ENCODE results near the gene COG5.

Gene COG5

GRCh38 chr7:107596881-107597581, 33.3 kb upstream of the COG5 start:
- no peaks in the 10 kb centered on the region for H3K9me3 ChIP-seq (ENCODE audit: control insufficient read depth, low read length)
- peaks cover 6% of the 10 kb centered on the region for H3K36me3 ChIP-seq (ENCODE audit: control insufficient read depth, insufficient read depth, low read length)
- H3K4me1 ChIP-seq (ENCODE audit: control insufficient read depth, insufficient read depth, low read length), result no peaks in the 10 kb centered on the region
- H3K27ac ChIP-seq (ENCODE audit: insufficient read depth, low read depth, low read length, poor library complexity, severe bottlenecking), result peak overlapping the region; percentile 11
- H3K4me3 ChIP-seq (ENCODE audit: insufficient read depth, low read depth, low read length), result no peak overlapping the region
- H3K27me3 ChIP-seq (ENCODE audit: control insufficient read depth, insufficient read depth, low read length, poor library complexity, severe bottlenecking), result no peaks in the 10 kb centered on the region
- WGBS, 2 experiments, result 87 to 93% methylated on average over 4 to 5 of the region's 5 CpGs

GRCh38 chr7:107594961-107595737, 31.4 kb upstream of the COG5 start:
- Histone ChIP-seq H3K4me3 (ENCODE audit: insufficient read depth, low read depth, low read length) (no peak overlapping the region), H3K27ac (ENCODE audit: insufficient read depth, low read depth, low read length, poor library complexity, severe bottlenecking) (no peak overlapping the region), H3K27me3 (ENCODE audit: control insufficient read depth, insufficient read depth, low read length, poor library complexity, severe bottlenecking) (no peaks in the 10 kb centered on the region), H3K36me3 (ENCODE audit: control insufficient read depth, insufficient read depth, low read length) (peaks cover 6% of the 10 kb centered on the region), H3K4me1 (ENCODE audit: control insufficient read depth, insufficient read depth, low read length) (no peaks in the 10 kb centered on the region), H3K9me3 (ENCODE audit: control insufficient read depth, low read length) (no peaks in the 10 kb centered on the region)
- WGBS, 2 experiments, result 95 to 97% methylated on average over 3 to 4 of the region's 4 CpGs

DNA sequence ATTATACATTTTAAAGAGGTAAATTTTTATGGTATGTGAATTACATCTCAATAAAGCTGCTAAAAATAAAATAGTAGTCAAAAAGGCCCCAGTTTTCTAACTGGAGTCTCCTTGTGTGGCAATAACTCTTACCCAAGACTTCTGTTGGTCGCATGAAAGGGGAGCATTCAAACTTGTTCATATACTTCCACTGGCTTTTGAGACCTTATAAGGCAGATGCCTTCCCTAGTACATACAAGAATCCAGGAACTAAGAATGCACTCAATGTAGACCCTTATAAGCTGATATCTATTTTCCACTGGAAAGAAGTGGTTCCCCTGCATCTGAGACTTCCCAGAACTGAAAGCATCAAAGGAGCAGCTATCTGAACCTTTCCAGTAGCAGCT, 29.3 kb upstream of the COG5 start:
- H3K27me3 ChIP-seq (ENCODE audit: control insufficient read depth, insufficient read depth, low read length, poor library complexity, severe bottlenecking), result no peaks in the 10 kb centered on the region
- H3K4me1 ChIP-seq (ENCODE audit: control insufficient read depth, insufficient read depth, low read length), result no peaks in the 10 kb centered on the region
- no peaks in the 10 kb centered on the region for H3K9me3 ChIP-seq (ENCODE audit: control insufficient read depth, low read length)
- H3K4me3 ChIP-seq (ENCODE audit: insufficient read depth, low read depth, low read length), result no peak overlapping the region
- H3K27ac ChIP-seq (ENCODE audit: insufficient read depth, low read depth, low read length, poor library complexity, severe bottlenecking), result no peak overlapping the region
- WGBS, 2 experiments, result 91 to 100% methylated on average over 1 of the region's 1 CpG
- H3K36me3 ChIP-seq (ENCODE audit: control insufficient read depth, insufficient read depth, low read length), result peaks cover 6% of the 10 kb centered on the region

GRCh38 chr7:107592361-107593024, 28.8 kb upstream of the COG5 start:
- Histone ChIP-seq H3K27me3 (ENCODE audit: control insufficient read depth, insufficient read depth, low read length, poor library complexity, severe bottlenecking) (no peaks in the 10 kb centered on the region), H3K4me3 (ENCODE audit: insufficient read depth, low read depth, low read length) (no peak overlapping the region), H3K4me1 (ENCODE audit: control insufficient read depth, insufficient read depth, low read length) (no peaks in the 10 kb centered on the region), H3K9me3 (ENCODE audit: control insufficient read depth, low read length) (no peaks in the 10 kb centered on the region), H3K27ac (ENCODE audit: insufficient read depth, low read depth, low read length, poor library complexity, severe bottlenecking) (no peak overlapping the region), H3K36me3 (ENCODE audit: control insufficient read depth, insufficient read depth, low read length) (peaks cover 6% of the 10 kb centered on the region)
- WGBS, 2 experiments, result 95 to 96% methylated on average over 5 of the region's 5 CpGs

DNA sequence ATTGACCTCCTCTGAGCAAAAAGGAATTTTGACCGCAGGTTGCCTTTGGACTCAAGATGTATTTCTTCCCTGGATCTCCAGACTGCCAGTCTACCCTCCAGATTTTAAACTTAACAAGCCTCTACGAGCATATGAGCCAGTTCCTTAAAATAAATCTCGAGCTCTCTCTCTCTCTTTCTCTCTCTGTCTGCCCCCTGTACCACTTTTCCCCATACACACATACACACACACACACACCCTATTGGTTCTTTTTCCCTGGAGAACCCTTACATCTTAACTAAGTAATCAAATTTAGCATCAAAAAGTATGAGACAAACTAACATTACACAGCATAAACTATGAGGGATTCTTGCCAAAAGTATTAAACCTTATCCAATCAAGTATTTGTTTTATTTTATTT, 27.7 kb upstream of the COG5 start:
- no peaks in the 10 kb centered on the region for H3K27me3 ChIP-seq (ENCODE audit: control insufficient read depth, insufficient read depth, low read length, poor library complexity, severe bottlenecking)
- H3K27ac ChIP-seq (ENCODE audit: insufficient read depth, low read depth, low read length, poor library complexity, severe bottlenecking), result no peak overlapping the region
- H3K36me3 ChIP-seq (ENCODE audit: control insufficient read depth, insufficient read depth, low read length), result peaks cover 6% of the 10 kb centered on the region
- H3K9me3 ChIP-seq (ENCODE audit: control insufficient read depth, low read length), result no peaks in the 10 kb centered on the region
- WGBS, 2 experiments, result 92 to 93% methylated on average over 3 of the region's 3 CpGs
- no peak overlapping the region for H3K4me3 ChIP-seq (ENCODE audit: insufficient read depth, low read depth, low read length)
- no peaks in the 10 kb centered on the region for H3K4me1 ChIP-seq (ENCODE audit: control insufficient read depth, insufficient read depth, low read length)

DNA sequence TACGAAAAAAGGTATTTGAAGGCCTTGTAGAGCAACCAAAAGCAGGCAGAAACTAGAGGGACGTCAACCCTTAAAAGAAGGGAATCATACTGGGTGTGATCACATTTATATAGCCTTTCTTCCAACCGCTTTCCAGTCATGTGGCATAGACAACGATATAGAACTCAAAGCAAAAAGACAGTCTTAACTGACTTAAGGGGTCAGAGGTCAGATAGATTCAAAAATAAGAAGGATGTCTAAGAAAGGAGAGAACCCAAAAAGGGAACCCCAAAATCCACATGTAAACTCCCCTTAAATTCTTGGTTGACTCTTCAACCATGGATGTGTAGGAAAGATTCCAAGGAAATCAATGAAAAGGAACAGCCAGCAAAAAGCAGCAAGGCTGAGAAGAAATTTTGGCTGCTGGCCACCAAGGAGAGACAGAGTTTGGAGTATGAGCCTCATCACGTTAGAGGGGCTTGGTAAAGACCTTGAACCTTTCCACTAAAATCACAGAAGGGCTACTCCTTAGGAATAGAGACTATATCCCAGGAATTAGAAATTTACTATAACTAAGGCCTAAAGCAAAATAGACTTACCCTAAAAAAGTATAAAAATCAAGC, 24.9 kb upstream of the COG5 start:
- H3K4me1 ChIP-seq (ENCODE audit: control insufficient read depth, insufficient read depth, low read length), result no peaks in the 10 kb centered on the region
- no peak overlapping the region for H3K4me3 ChIP-seq (ENCODE audit: insufficient read depth, low read depth, low read length)
- H3K27me3 ChIP-seq (ENCODE audit: control insufficient read depth, insufficient read depth, low read length, poor library complexity, severe bottlenecking), result no peaks in the 10 kb centered on the region
- peaks cover 6% of the 10 kb centered on the region for H3K36me3 ChIP-seq (ENCODE audit: control insufficient read depth, insufficient read depth, low read length)
- no peaks in the 10 kb centered on the region for H3K9me3 ChIP-seq (ENCODE audit: control insufficient read depth, low read length)
- WGBS, 2 experiments, result 92 to 95% methylated on average over 5 of the region's 5 CpGs
- no peak overlapping the region for H3K27ac ChIP-seq (ENCODE audit: insufficient read depth, low read depth, low read length, poor library complexity, severe bottlenecking)

DNA sequence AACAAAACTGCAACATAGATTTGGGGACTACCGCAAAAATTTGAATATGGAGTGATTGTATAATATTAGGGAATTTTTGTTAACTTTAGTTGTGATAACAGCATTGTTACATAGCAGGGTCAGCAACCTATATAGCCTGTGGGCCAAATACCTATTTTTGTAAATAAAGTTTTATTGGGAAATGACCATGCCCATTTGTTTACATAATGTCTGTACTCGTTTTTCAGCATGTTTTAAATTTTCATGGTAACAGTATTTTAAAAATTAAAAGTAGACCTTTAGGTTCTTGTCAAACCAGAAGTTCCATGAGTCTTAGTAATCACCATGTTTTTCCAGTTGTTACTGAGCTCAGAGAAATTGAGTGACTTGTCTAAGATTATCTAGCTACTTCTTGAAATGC, 21.0 kb upstream of the COG5 start:
- Histone ChIP-seq H3K4me1 (ENCODE audit: control insufficient read depth, insufficient read depth, low read length) (no peaks in the 10 kb centered on the region), H3K27ac (ENCODE audit: insufficient read depth, low read depth, low read length, poor library complexity, severe bottlenecking) (no peak overlapping the region), H3K9me3 (ENCODE audit: control insufficient read depth, low read length) (no peaks in the 10 kb centered on the region), H3K4me3 (ENCODE audit: insufficient read depth, low read depth, low read length) (no peak overlapping the region), H3K36me3 (ENCODE audit: control insufficient read depth, insufficient read depth, low read length) (peaks cover 6% of the 10 kb centered on the region), H3K27me3 (ENCODE audit: control insufficient read depth, insufficient read depth, low read length, poor library complexity, severe bottlenecking) (no peaks in the 10 kb centered on the region)
- WGBS, 2 experiments, result 81 to 92% methylated on average over 2 of the region's 2 CpGs

DNA sequence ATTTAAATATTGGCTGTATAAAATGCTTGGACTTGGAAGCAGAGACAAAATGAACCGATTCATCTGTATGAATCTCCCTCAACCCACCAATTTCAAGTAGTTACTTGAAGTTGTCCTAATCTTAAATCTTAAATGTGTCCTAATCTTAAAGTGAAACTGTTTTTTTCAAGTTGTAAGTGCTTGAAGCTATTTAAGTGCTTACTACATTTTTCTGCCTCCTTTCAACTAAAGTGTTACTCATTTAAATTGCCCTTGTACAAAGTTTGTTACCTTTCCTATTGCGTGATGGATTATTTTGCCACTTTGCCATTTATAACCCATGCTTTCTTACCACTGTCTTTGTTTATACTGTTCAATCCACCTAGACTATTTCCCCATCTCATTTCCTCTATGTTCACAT, 19.2 kb upstream of the COG5 start:
- H3K36me3 ChIP-seq (ENCODE audit: control insufficient read depth, insufficient read depth, low read length), result peaks cover 6% of the 10 kb centered on the region
- no peak overlapping the region for H3K4me3 ChIP-seq (ENCODE audit: insufficient read depth, low read depth, low read length)
- H3K27ac ChIP-seq (ENCODE audit: insufficient read depth, low read depth, low read length, poor library complexity, severe bottlenecking), result no peak overlapping the region
- H3K27me3 ChIP-seq (ENCODE audit: control insufficient read depth, insufficient read depth, low read length, poor library complexity, severe bottlenecking), result no peaks in the 10 kb centered on the region
- no peaks in the 10 kb centered on the region for H3K9me3 ChIP-seq (ENCODE audit: control insufficient read depth, low read length)
- H3K4me1 ChIP-seq (ENCODE audit: control insufficient read depth, insufficient read depth, low read length), result no peaks in the 10 kb centered on the region
- WGBS, 2 experiments, result 100% methylated on average over 1 to 2 of the region's 2 CpGs

DNA sequence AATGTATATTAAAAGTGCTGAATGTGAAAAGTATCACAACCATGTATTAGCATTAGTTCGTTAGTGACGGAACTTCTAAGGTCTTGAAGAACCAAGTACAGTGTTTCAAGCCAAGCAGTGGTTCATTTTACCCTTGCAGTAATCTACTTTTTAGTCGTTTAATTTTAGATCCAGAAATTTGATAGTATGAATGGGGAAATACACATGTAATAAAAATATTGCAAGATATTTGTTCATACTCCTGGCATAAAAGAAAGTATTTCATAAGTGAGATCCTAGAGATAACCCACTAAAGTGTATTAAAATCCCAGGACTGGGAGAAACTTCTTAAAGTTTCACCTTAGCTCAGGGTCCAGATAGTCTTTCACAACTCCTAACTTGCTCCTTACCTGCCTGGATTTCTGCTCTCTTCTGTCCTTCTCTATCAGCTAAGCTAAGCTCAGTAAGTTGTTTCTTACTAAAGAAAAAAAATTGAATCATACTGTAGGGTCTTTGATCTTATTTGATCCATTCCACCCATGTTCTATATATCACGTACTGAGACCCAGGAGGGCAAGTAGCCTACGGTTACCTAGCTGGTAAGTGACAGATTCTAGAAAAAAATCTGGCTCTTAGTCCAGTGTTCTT, 17.8 kb upstream of the COG5 start:
- 91 to 94% methylated on average over 4 to 5 of the region's 5 CpGs for WGBS, 2 experiments
- Histone ChIP-seq H3K4me1 (ENCODE audit: control insufficient read depth, insufficient read depth, low read length) (no peaks in the 10 kb centered on the region), H3K9me3 (ENCODE audit: control insufficient read depth, low read length) (no peaks in the 10 kb centered on the region), H3K4me3 (ENCODE audit: insufficient read depth, low read depth, low read length) (no peak overlapping the region), H3K27ac (ENCODE audit: insufficient read depth, low read depth, low read length, poor library complexity, severe bottlenecking) (no peak overlapping the region), H3K27me3 (ENCODE audit: control insufficient read depth, insufficient read depth, low read length, poor library complexity, severe bottlenecking) (no peaks in the 10 kb centered on the region), H3K36me3 (ENCODE audit: control insufficient read depth, insufficient read depth, low read length) (peaks cover 6% of the 10 kb centered on the region)
